Amygdala (tissue), 56 donors: ENCODE results near the gene KCNA5.

ENCODE experiments used
- DNase-seq, 56 donors: peaks; one replicate each; lab custom pipeline; 2025; lab: John Stamatoyannopoulos, UW

Gene KCNA5

DNA sequence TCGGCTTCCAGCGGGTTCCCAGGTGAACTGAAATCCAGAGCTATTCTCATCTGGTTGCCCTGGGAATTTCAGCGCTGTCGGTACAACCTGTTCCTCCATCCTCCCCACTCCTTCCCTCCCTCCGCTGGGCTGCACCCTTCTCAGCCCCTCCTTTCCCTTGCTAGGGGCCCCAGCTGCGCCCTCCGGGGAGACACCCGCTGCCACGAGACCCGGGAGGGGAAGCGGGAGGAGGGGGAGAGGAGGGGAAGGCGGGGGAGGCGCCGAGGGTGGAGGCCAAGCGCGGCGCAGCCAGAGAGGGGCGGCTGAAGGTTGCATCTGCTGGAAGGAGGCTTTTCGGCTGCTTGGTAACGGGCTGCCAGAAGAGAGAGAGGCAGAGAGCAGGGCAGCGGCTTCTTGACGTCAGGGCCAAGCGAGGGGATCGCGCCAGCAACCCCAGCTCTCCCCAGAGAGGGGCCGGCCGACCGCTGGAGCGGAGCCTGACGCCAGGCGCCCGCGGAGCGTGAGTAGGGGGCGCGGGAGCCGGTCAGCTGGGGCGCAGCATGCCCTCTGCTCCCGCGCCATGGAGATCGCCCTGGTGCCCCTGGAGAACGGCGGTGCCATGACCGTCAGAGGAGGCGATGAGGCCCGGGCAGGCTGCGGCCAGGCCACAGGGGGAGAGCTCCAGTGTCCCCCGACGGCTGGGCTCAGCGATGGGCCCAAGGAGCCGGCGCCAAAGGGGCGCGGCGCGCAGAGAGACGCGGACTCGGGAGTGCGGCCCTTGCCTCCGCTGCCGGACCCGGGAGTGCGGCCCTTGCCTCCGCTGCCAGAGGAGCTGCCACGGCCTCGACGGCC lies at the start of gene KCNA5:
TSS of gene KCNA5 (plus strand) at position 291 of the 831 bp plus-strand sequence. CDS start at position 560, 269 bp downstream.
- peak in 21 of 56 donors; percentile 5 to 53 (median 27) for DNase-seq

- DNase-seq, result no peak
Measured at GRCh38 chr12:4994622-4995021, 49.1 kb upstream of the KCNA5 start.

GRCh38 chr12:4996714-4997113 lies 47.0 kb upstream of the KCNA5 start:
- no peak for DNase-seq

- peak in 10 of 56 donors; percentile 6 to 50 (median 22) for DNase-seq
Measured at GRCh38 chr12:4997939-4998338, 45.7 kb upstream of the KCNA5 start.

DNA sequence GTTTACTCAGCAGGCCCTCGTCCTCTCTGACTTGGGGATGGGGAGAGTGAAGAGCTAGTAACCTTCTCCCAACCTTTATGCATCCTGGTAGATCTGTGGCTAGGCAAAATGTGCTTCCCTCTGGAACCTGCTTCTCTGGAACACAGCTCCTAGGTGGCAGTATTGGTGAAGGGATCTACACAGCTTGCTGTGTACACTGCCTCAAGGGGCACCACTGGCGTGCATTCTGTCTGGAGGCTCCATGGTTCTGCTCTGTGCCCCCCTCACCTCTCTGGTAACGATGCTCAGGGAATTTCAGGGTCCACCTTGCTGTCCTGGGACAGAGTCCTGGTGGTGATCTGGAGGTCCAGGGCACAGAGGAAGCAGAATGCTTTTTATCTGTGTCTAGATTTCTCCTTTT lies 43.5 kb upstream of the KCNA5 start:
- no peak for DNase-seq

- DNase-seq, result no peak
Measured at GRCh38 chr12:5000658-5001385, 42.9 kb upstream of the KCNA5 start.

- peak in 46 of 56 donors; percentile 15 to 80 (median 43) for DNase-seq
Measured at GRCh38 chr12:5003025-5003666, 40.5 kb upstream of the KCNA5 start.

DNA sequence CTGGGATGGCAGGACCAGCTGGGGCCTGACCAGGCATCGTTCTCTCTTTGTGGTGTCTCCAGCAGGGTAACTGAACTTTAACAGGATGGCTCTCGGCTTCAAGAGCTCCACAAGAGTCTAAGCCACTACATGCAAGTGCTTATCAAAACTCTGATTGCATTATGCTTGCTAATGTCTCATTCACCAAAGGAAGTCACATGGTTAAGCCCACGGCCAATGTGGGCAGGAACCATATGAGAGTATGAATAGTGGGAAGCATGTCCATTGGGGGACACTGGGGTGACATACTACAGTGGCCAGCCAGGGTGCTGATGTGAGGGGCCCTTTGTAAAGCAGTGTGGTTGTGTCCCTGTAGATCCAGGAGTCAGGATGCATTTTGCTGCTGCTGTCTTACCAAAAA lies 35.0 kb upstream of the KCNA5 start:
- DNase-seq, result no peak

- DNase-seq, result no peak
Measured at GRCh38 chr12:5010151-5010550, 33.5 kb upstream of the KCNA5 start.

- DNase-seq, result peak in 15 of 56 donors; percentile 9 to 45 (median 19)
Measured at GRCh38 chr12:5012337-5012736, 31.3 kb upstream of the KCNA5 start.

DNA sequence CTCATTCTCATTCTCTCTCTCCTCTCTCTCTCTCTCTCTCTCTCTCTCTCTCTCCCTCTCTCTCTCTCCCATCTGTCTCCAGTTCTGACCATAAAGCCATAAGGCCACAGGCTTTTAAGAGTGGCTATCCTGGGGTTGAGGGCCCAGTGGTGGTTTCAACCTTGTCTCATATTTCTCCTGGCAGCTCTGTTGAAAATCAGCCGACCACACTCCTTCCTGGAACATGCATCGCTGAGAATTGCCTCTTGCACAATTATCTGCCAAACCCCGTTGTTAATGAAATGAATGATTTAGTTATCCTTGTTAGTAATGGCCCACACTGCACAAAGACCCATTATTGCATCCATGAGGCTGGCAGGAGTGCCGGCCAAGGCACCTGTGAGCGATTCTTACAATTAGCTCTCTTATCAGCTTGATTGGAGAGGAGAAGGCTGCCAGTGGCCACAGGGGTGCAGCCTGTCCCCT lies 30.4 kb upstream of the KCNA5 start:
- DNase-seq, result peak in 35 of 56 donors; percentile 11 to 76 (median 43)

- no peak for DNase-seq
Measured at GRCh38 chr12:5014269-5014668, 29.4 kb upstream of the KCNA5 start.

GRCh38 chr12:5015711-5016492 lies 27.8 kb upstream of the KCNA5 start:
- no peak for DNase-seq

DNA sequence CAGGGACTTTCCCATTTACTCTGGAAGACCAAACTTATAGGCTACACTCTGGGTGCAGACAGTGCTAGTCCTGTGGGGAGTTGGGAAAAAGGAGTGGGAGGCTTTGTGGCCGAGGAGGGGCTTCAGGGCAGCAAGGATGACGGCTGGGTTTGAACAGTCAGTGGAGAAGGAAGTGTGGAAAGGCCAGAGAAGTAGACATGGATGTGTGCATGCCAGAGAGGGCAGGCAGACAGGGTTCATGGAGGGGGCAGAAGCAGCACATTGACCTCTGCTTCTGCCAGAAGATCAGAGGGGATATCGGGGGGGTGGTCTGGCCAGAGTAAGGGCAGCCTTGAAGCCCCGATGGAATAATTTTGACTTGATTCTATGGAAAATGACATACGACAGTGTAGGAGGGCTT lies 27.2 kb upstream of the KCNA5 start:
- DNase-seq, result no peak

DNA sequence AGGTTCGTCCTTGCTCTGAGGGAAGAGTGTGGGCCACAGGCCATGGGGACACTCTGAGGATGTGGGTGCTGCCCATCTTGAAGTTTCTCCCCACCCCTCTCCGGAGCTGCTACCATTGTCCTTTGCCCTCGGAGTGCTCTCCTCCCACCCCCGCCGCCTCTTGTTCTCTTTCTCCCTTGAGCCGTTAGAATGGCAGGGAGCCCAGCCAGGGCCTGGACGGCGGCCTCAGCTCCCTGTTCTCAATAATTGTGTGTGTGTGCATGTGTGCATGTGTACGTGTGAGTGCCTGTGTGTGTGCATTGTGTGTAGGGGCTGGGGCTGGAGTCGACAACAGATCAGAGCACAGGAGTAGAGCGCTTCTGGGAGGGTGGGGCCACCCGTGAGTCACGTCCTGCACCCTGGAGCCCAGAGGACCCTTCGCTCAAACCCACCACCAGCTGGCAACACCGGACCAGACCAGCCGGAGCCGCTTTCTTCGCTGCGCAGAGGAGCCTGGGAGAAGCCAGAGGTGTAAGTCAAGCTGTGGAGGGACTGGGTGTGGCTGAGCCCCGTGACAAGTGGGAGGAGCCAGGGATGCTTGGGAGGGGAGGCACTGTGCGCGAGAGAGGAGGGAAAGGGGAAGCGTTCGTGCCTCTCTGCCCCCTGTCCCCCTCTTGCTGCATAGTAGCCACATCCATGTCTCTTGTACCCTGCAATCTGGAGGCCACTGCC lies 25.9 kb upstream of the KCNA5 start:
- DNase-seq, result peak in 13 of 56 donors; percentile 9 to 34 (median 24)

DNA sequence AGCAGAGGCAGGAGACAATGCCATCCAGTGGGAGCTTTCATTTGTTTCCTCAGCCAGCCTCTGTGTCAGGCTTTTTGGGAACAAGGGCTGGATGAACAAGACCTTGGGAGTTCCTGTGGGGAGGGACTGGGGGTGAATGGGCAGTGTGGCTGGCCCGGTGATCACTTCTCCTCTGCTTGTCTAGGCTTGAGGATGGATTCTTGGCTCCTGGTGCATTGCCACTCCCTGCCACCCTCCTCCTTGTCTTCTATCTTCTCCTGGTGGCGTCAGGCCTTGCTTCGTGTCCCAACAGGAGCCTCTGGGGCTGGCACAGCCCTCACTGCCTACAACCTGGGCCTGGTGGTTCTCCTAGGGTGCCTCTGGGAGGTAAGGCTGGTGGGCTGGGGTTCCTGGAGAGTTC lies 25.0 kb upstream of the KCNA5 start:
- DNase-seq, result no peak

GRCh38 chr12:5022025-5022424 lies 21.7 kb upstream of the KCNA5 start:
- no peak for DNase-seq

DNA sequence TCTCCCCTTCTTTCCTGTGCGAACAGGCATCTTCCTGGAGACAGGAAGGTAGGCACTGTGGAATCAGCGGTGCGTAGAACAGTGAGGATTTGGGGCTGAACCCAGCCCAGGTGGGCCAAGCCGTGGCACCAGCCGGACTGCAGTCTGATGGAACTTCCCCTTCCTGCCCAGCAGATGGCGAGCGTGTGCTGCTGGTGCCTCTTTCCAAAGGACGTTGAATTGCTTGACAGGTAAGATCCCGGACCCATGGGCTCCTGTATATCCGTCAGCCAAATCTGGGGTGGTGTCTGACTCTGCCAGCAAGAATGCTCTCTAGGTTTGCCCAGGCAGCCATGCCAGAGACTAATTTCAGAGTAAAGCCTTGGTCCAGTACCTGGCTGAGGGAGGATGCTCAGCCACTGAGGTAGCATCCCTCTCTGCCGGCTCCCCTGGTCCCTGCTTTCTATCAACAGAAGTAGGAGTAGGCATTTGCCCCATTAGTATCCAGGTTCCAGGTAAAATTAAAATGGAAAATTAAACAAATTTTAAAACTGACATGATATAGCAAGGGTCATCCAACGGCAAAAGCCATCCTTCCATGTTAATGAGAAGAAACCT lies 21.1 kb upstream of the KCNA5 start:
- peak in 11 of 56 donors; percentile 6 to 46 (median 19) for DNase-seq

DNA sequence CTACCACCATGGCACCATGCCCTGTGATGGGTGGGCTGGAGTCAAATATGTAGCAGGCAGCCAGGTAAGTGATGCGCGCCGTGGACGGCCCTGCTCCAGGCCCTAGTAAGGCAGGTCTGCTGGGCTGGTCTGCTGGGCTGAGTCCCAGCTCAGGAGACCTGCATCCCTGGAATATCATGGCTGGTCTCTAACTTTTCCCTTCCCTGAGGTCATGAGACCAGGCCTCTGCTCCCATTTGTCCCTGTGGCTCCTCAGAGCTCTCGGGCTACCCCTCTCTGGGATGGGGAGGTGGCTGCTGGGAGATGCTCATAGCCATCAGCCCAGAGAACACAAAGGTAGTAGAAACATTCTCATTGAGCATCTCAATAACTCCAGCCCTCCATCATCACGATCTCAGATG lies 19.8 kb upstream of the KCNA5 start:
- no peak for DNase-seq
